Measurements from ENCODE around the gene GPX3. TPM values are rescaled to one million over a fixed set of nuclear protein-coding genes. Genes with fewer than 3 reads are reported as not detected.

The GPX3 gene
- total and polyA plus RNA-seq, 2 of the 8 experiments (the other 6 are each of a cell fraction or from before 2014, with no cell fraction given) = 27.8 to 77.9 TPM

GRCh38 chr5:151023651-151024050 is 3.3 kb downstream of the GPX3 start (continued):
- no peak for TF ChIP-seq CHD7 (IDR thresholded peaks at IDR 0.05; ENCODE audit: insufficient replicate concordance, low read length)
- no peak for TF ChIP-seq TAF1 (IDR thresholded peaks at IDR 0.05; ENCODE audit: low read depth, low read length)
